NCI-H1694 (cell line): ENCODE results near the gene MAP3K9.

Source experiments
- DNase-seq: peaks from one replicate; lab custom pipeline; 2025; lab: John Stamatoyannopoulos, UW

Gene MAP3K9

DNA sequence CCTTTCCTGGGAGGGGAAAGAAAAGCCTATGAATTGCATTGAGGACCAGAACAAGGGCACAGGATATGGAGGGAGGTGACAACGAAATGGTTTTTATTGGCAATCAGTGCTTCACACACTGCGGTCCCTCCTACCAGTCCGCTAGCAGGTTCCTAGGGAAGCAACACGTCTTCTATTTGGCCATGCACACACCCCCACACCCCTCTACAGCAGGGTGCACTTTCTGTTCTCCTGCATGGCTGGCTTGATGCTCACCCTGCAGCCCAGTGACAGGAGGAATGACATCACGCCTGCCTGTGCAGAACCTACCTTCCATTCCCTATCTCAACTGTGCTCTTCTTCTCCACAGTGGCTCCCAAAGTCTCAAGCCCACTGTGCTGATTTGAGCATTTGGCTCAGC, 109.7 kb downstream of the MAP3K9 start:
- no peak for DNase-seq

DNA sequence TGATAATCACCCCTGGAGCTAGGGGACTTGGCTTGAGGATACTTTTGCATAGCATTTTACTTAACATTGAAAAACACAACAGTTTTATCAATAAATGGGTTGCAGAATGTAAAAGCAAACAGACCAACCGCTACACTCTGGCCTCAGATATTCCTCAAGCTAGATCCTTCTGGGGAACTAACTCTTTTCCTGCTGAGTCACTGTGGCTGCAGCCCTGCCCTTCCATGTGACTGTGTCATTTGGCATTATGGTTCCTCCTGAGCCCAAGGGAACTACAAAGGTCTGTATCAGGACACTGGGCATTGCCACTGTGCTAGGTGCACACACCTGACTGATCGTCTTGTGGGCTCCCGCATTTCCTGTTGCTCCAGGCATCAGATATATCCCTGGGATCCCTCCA, 111.0 kb downstream of the MAP3K9 start:
- no peak for DNase-seq

DNA sequence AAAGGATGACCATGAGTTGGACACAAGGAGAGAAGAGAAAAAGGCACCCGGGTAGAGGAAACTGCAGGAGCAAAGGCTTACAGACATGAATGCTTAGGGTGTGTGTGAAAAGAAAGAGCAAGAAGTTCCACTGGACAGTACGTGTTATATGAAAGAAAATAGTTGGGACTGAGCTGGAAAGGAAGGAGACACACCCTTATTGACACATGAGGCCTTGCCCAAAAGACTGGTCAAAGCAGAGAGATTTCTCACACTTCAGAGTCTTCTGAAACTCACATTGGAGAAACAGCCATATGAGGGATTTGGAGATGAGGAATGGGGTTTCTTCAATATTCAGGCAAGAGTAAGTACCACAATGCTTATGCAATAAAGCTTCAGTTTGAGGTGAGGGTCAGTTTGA, 111.6 kb downstream of the MAP3K9 start:
- DNase-seq, result no peak

DNA sequence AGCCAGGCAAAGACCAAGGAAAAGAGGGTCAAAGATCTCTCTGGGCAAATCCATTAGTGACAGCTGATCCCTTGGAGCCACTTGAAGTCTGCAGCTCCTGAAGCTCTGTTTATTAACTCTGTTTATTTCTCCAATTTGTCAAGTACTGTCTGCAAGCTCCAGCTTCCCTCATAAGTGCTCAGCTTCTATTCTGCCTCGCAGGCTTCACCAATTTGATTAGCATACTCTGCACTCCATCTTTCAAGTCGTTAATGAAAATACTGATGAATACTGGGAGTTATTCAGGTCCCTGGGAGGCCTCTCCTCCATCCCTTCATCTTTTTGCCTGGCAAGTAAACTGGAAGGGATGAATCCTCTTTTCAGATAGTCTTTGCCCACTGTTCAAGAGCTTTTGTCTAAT, 113.3 kb downstream of the MAP3K9 start:
- no peak for DNase-seq

- no peak for DNase-seq
Observed at GRCh38 chr14:70692210-70692609, 117.1 kb downstream of the MAP3K9 start.

- DNase-seq, result no peak
Observed at GRCh38 chr14:70685474-70686197, 123.7 kb downstream of the MAP3K9 start.

DNA sequence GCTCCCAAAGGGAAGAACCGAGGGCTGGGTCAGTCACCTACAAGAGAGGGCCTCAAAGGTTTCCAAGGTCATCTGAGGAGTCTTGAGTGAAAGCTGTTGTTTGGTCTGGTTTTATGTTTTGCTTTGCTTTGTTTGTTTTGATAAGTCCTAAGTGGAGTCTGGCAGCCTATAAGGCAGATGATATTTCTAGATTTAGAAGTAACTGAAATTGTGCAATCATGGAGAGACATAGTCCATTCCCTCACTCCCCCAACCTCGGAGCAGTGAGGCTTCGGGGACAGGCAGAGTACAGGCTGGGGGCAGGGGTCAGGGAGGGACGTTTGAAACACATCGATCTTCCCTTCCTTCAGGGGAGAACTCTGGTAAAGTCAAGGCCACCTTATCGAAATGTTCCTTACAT, 125.3 kb downstream of the MAP3K9 start:
- DNase-seq, result no peak

DNA sequence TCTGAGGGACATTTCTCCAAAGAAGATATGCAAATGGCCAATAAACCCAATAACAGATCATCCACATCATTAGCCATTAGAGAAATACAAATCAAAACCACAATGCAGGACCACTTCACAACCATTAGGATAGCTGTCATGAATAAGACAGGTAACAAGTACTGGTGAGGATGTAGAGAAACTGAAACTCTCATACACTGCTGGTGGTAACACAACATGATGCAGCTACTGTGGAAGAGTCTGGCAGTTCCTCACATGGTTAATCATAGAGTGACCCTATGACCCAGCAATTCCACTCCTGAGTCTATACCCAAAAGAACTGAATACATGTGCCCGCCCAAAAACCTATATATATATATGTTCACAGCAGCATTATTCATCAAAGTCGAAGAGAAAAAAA, 128.6 kb downstream of the MAP3K9 start:
- DNase-seq, result no peak

GRCh38 chr14:70677341-70677740, 132.0 kb downstream of the MAP3K9 start:
- no peak for DNase-seq
